ENCODE results near the gene EFEMP2.
A peak's percentile ranks its signal among the peaks of the same experiment; 100 is the strongest.
"Not testable (repeated sequence)": the region's sequence is repeated elsewhere in the genome, so short reads cannot be mapped to it uniquely, and the experiment has no call there.

The EFEMP2 gene

GRCh38 chr11:65892661-65893317 is 20.2 kb upstream of the EFEMP2 start:
- Histone ChIP-seq H3K9ac (ENCODE audit: low read depth in 1 of 2, low read length in 2 of 2) (no peak overlapping the region), H3K36me3 (ENCODE audit: control insufficient read depth in 1 of 2, insufficient read depth in 2 of 2, low read length in 2 of 2) (no peaks in the 10 kb centered on the region), H3K27me3 (ENCODE audit: control insufficient read depth in 1 of 2, insufficient read depth in 2 of 2, low read length in 2 of 2) (peaks cover 0 to 3% of the 10 kb centered on the region in 2 donors), H3K4me3 (ENCODE audit: low read depth in 1 of 2, low read length in 2 of 2) (peak overlapping the region in 1 of 2 donors; percentile 28), H3K27ac (ENCODE audit: low read depth, low read length) (no peak overlapping the region), H3K4me1 (ENCODE audit: control insufficient read depth in 1 of 2, insufficient read depth in 2 of 2, low read length in 2 of 2) (peaks cover 30 to 53% of the 10 kb centered on the region in 2 donors), H3K9me3 (ENCODE audit: control insufficient read depth in 1 of 2, low read length in 2 of 2) (no peaks in the 10 kb centered on the region)

GRCh38 chr11:65892137-65892540 is 19.5 kb upstream of the EFEMP2 start:
- not testable (repeated sequence) for H3K27me3 ChIP-seq (ENCODE audit: control insufficient read depth in 1 of 2, insufficient read depth in 2 of 2, low read length in 2 of 2); H3K36me3 ChIP-seq (ENCODE audit: control insufficient read depth in 1 of 2, insufficient read depth in 2 of 2, low read length in 2 of 2); H3K9me3 ChIP-seq (ENCODE audit: control insufficient read depth in 1 of 2, low read length in 2 of 2); H3K27ac ChIP-seq (ENCODE audit: low read depth, low read length)
- H3K9ac ChIP-seq (ENCODE audit: low read depth in 1 of 2, low read length in 2 of 2), result peak overlapping the region in 1 of 2 donors; percentile 88
- peak overlapping the region; percentile 71 to 75 for H3K4me3 ChIP-seq (ENCODE audit: low read depth in 1 of 2, low read length in 2 of 2)
- H3K4me1 ChIP-seq (ENCODE audit: control insufficient read depth in 1 of 2, insufficient read depth in 2 of 2, low read length in 2 of 2), result peaks cover 36 to 59% of the 10 kb centered on the region in 2 donors

- peaks cover 0 to 3% of the 10 kb centered on the region in 2 donors for H3K36me3 ChIP-seq (ENCODE audit: control insufficient read depth in 1 of 2, insufficient read depth in 2 of 2, low read length in 2 of 2)
- H3K27ac ChIP-seq (ENCODE audit: low read depth, low read length), result peak overlapping the region; percentile 83
- H3K4me1 ChIP-seq (ENCODE audit: control insufficient read depth in 1 of 2, insufficient read depth in 2 of 2, low read length in 2 of 2), result peaks cover 41 to 63% of the 10 kb centered on the region in 2 donors
- no peaks in the 10 kb centered on the region for H3K9me3 ChIP-seq (ENCODE audit: control insufficient read depth in 1 of 2, low read length in 2 of 2)
- peaks cover 0 to 3% of the 10 kb centered on the region in 2 donors for H3K27me3 ChIP-seq (ENCODE audit: control insufficient read depth in 1 of 2, insufficient read depth in 2 of 2, low read length in 2 of 2)
- peak overlapping the region; percentile 73 to 88 for H3K9ac ChIP-seq (ENCODE audit: low read depth in 1 of 2, low read length in 2 of 2)
- peak overlapping the region; percentile 71 to 75 for H3K4me3 ChIP-seq (ENCODE audit: low read depth in 1 of 2, low read length in 2 of 2)
These were observed 18.9 kb upstream of the EFEMP2 start for GRCh38 chr11:65891219-65892136.

GRCh38 chr11:65890324-65891218 is 18.0 kb upstream of the EFEMP2 start, which contains the start of gene CCDC85B:
CCDC85B (plus strand) TSS chr11:65890673; CDS start chr11:65890784, 111 bp downstream.
- no peaks in the 10 kb centered on the region for H3K9me3 ChIP-seq (ENCODE audit: control insufficient read depth in 1 of 2, low read length in 2 of 2)
- H3K36me3 ChIP-seq (ENCODE audit: control insufficient read depth in 1 of 2, insufficient read depth in 2 of 2, low read length in 2 of 2), result peaks cover 0 to 5% of the 10 kb centered on the region in 2 donors
- H3K4me3 ChIP-seq (ENCODE audit: low read depth in 1 of 2, low read length in 2 of 2), result peak within 1 kb of the TSS; percentile 75 to 85
- H3K9ac ChIP-seq (ENCODE audit: low read depth in 1 of 2, low read length in 2 of 2), result peak within 1 kb of the TSS; percentile 73 to 88
- H3K27ac ChIP-seq (ENCODE audit: low read depth, low read length), result peak within 1 kb of the TSS; percentile 83
- peaks cover 45 to 69% of the 10 kb centered on the region in 2 donors for H3K4me1 ChIP-seq (ENCODE audit: control insufficient read depth in 1 of 2, insufficient read depth in 2 of 2, low read length in 2 of 2)
- H3K27me3 ChIP-seq (ENCODE audit: control insufficient read depth in 1 of 2, insufficient read depth in 2 of 2, low read length in 2 of 2), result peaks cover 0 to 3% of the 10 kb centered on the region in 2 donors

- Histone ChIP-seq H3K4me3 (ENCODE audit: low read depth in 1 of 2, low read length in 2 of 2) (peak within 1 kb of the TSS; percentile 81 to 85), H3K4me1 (ENCODE audit: control insufficient read depth in 1 of 2, insufficient read depth in 2 of 2, low read length in 2 of 2) (peaks cover 50 to 66% of the 10 kb centered on the region in 2 donors), H3K27me3 (ENCODE audit: control insufficient read depth in 1 of 2, insufficient read depth in 2 of 2, low read length in 2 of 2) (peaks cover 0 to 3% of the 10 kb centered on the region in 2 donors), H3K9ac (ENCODE audit: low read depth in 1 of 2, low read length in 2 of 2) (peak within 1 kb of the TSS; percentile 73 to 90), H3K9me3 (ENCODE audit: control insufficient read depth in 1 of 2, low read length in 2 of 2) (no peaks in the 10 kb centered on the region), H3K36me3 (ENCODE audit: control insufficient read depth in 1 of 2, insufficient read depth in 2 of 2, low read length in 2 of 2) (peaks cover 10 to 22% of the 10 kb centered on the region in 2 donors), H3K27ac (ENCODE audit: low read depth, low read length) (peak within 1 kb of the TSS; percentile 91)
These were observed 15.7 kb upstream of the EFEMP2 start, which contains the start of gene FIBP for GRCh38 chr11:65888163-65888814. FIBP (minus strand) TSS chr11:65888471; CDS start chr11:65888418, 53 bp downstream.

- Histone ChIP-seq H3K27me3 (ENCODE audit: control insufficient read depth in 1 of 2, insufficient read depth in 2 of 2, low read length in 2 of 2) (peaks cover 0 to 3% of the 10 kb centered on the region in 2 donors), H3K27ac (ENCODE audit: low read depth, low read length) (peak overlapping the region; percentile 91), H3K4me1 (ENCODE audit: control insufficient read depth in 1 of 2, insufficient read depth in 2 of 2, low read length in 2 of 2) (peaks cover 46 to 63% of the 10 kb centered on the region in 2 donors), H3K36me3 (ENCODE audit: control insufficient read depth in 1 of 2, insufficient read depth in 2 of 2, low read length in 2 of 2) (peaks cover 15 to 26% of the 10 kb centered on the region in 2 donors), H3K4me3 (ENCODE audit: low read depth in 1 of 2, low read length in 2 of 2) (peak overlapping the region; percentile 81 to 85), H3K9ac (ENCODE audit: low read depth in 1 of 2, low read length in 2 of 2) (peak overlapping the region; percentile 73 to 82), H3K9me3 (ENCODE audit: control insufficient read depth in 1 of 2, low read length in 2 of 2) (no peaks in the 10 kb centered on the region)
These were observed 15.1 kb upstream of the EFEMP2 start for GRCh38 chr11:65887723-65888162.

- H3K4me3 ChIP-seq (ENCODE audit: low read depth in 1 of 2, low read length in 2 of 2), result peak overlapping the region; percentile 81 to 85
- H3K27me3 ChIP-seq (ENCODE audit: control insufficient read depth in 1 of 2, insufficient read depth in 2 of 2, low read length in 2 of 2), result peaks cover 0 to 3% of the 10 kb centered on the region in 2 donors
- peaks cover 45 to 56% of the 10 kb centered on the region in 2 donors for H3K4me1 ChIP-seq (ENCODE audit: control insufficient read depth in 1 of 2, insufficient read depth in 2 of 2, low read length in 2 of 2)
- peaks cover 15 to 32% of the 10 kb centered on the region in 2 donors for H3K36me3 ChIP-seq (ENCODE audit: control insufficient read depth in 1 of 2, insufficient read depth in 2 of 2, low read length in 2 of 2)
- no peaks in the 10 kb centered on the region for H3K9me3 ChIP-seq (ENCODE audit: control insufficient read depth in 1 of 2, low read length in 2 of 2)
- H3K9ac ChIP-seq (ENCODE audit: low read depth in 1 of 2, low read length in 2 of 2), result peak overlapping the region; percentile 73 to 82
- H3K27ac ChIP-seq (ENCODE audit: low read depth, low read length), result peak overlapping the region; percentile 91
These were observed 14.5 kb upstream of the EFEMP2 start for GRCh38 chr11:65886826-65887722.

GRCh38 chr11:65885808-65886536 is 13.4 kb upstream of the EFEMP2 start:
- no peak overlapping the region for H3K9ac ChIP-seq (ENCODE audit: low read depth in 1 of 2, low read length in 2 of 2)
- H3K9me3 ChIP-seq (ENCODE audit: control insufficient read depth in 1 of 2, low read length in 2 of 2), result no peaks in the 10 kb centered on the region
- H3K36me3 ChIP-seq (ENCODE audit: control insufficient read depth in 1 of 2, insufficient read depth in 2 of 2, low read length in 2 of 2), result peaks cover 15 to 32% of the 10 kb centered on the region in 2 donors
- H3K4me1 ChIP-seq (ENCODE audit: control insufficient read depth in 1 of 2, insufficient read depth in 2 of 2, low read length in 2 of 2), result peaks cover 36 to 45% of the 10 kb centered on the region in 2 donors
- H3K4me3 ChIP-seq (ENCODE audit: low read depth in 1 of 2, low read length in 2 of 2), result no peak overlapping the region
- no peak overlapping the region for H3K27ac ChIP-seq (ENCODE audit: low read depth, low read length)
- no peaks in the 10 kb centered on the region for H3K27me3 ChIP-seq (ENCODE audit: control insufficient read depth in 1 of 2, insufficient read depth in 2 of 2, low read length in 2 of 2)
